GM18499 (cell line): ENCODE data around the gene RAB9B.
"Not testable (repeated sequence)": the region's sequence is repeated elsewhere in the genome, so short reads cannot be mapped to it uniquely, and the experiment has no call there.

ENCODE experiments used
- ATAC-seq: cut with Tn5 transposase; IDR thresholded peaks from one replicate; pipeline ENCODE4 v1.9.1; 2021; ENCODE audit warnings: moderate number of reproducible peaks; ENCODE audit not compliant: insufficient read depth, unreplicated experiment

The RAB9B gene

DNA sequence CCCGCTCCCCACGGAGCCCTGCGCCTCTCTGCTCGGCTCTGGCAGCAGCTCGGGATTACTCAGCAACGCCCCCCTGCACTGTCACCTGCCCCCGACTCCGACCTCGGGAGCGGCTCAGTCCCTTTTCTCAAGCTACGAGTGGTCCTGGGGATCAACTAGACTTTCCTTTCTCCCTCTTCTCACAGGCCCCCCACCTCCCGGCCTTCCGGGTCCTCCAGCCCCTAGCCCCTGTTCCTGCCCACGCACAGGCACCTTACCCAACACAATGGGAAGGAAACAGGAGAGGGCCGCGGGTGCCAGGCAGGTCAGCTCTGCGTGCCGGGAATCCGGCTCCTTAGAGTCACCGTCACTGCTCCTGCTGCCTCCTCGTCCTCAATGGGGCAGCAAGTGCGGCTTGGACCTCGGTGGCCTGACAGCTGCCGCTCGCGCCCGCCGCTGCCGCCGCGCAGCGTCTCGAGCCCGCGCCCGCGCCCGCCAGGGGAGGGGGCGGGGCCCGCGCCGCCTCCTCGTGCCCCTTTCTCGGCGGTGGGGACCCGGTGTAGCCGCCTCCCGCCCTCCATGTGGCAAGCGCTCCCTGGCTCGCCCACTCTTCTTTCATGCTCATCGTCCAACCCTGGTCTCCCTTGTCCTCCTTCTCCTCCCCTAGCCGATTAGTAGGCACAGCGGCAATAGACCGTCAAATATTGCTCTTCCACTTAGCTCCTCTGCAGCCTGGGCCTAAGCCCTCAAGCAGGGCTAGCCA is at the start of gene RAB9B:
Gene RAB9B, minus strand, starts transcription at position 455 of the 742 bp plus-strand sequence. CDS start 6,473 bp downstream, outside the sequence.
- ATAC-seq, result no peak

DNA sequence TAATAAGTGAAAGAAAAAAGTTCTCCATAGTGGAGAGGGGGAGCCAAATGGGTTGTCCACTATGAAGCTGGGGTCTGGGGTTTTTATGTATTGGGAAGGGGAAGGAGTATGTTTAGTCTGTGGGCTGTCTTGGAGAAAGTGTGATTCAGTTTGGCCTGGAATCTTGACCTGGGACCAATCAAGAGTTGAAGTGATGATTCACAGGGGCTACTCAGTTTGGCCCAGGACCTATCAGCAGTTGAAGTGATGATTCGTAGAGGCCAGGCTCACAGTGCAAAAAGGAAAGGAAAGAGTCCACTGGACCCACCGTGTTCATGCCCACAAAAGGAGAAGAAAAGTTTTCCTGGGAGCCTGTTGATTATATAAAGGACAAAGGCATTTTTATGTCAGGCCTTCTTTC is 47.3 kb upstream of the RAB9B start:
- no peak for ATAC-seq

DNA sequence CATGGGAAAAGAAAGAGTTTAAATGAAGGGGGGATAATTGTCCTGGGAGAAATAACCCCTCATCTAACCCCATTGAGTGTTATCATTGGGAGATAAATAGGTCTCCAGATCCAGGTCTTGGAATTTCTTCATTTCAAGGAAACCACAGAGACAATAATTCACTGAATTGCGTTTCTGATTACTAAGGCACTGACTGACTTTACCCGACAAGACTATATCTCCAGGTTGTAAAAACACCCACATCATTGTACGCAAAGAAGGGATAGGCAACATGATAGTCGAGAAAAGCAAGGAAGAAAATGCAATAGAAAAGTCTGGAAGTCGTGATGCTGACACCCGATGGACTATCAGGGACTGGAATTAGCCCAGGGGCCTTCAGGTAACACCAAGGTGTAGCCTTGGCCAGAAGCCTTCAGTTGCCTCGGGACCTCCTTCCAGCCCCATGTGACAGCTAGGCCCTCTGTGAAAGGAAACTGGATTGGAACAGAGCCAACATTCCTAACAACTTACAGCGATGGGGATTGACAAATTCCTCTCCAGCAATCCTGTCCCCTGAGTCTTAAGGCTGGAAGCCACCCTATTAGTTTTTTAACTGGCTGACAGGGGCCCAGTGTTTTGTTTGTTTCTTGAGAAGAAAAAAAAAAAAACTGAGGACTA is 46.5 kb upstream of the RAB9B start:
- no peak for ATAC-seq

DNA sequence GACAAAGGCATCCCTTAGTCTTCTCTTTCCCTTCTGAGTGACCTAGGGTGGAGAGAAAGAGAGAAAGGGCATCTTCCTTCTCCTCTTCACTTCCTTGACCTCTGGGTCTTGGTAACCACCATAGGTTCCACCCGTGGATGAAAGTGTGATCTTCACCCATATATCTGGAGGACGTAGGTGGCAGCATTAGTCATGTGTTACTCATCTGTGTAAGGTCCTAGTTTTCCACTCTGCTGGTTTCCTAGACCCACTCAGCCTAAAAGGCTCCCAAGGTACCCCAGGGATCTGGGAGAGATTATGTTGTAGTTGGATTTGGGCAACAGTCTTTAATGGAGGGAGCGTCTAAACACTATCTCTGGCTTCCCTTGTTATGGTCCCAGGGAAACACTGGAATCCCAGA is 45.5 kb upstream of the RAB9B start:
- no peak for ATAC-seq

GRCh38 chrX:103864886-103865534 is 33.0 kb upstream of the RAB9B start:
- no peak for ATAC-seq

DNA sequence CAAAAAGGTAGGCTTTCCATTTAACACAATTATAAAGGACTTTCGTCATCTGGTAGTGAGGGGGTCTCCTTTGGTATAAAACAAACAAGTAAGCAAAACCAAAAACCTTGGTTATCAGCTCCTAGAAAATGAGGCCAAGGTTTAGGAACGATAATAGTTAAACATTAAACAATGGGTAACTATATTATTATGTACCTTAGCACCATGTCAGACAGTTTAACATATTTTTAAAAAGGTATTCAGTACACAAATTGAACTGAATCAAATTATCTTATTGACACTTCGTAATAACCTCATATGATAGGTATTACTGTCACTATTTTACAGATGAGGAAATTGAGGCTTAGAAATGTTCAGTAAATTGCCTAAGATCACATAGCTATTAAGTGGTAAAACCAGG is 32.1 kb upstream of the RAB9B start:
- ATAC-seq, result no peak

GRCh38 chrX:103861200-103861599 is 29.1 kb upstream of the RAB9B start:
- ATAC-seq, result no peak

DNA sequence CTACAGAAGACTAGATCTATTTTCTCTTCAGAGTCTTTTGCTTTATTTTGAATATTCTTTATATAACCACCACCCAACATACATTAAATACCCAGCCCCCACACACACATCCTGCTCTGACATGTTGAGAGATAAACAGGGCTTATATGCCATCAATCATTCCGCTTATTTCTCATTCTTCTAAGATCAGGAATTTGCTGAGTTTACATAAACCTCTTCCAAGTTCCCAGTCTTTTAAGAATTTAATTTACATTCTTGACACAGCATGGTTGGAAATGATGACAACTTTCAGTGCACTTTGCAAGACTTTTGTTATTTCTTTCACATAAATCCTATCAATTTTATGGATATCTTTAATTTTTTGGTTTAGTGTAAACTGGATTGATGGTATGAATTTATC is 17.5 kb upstream of the RAB9B start:
- ATAC-seq, result no peak

DNA sequence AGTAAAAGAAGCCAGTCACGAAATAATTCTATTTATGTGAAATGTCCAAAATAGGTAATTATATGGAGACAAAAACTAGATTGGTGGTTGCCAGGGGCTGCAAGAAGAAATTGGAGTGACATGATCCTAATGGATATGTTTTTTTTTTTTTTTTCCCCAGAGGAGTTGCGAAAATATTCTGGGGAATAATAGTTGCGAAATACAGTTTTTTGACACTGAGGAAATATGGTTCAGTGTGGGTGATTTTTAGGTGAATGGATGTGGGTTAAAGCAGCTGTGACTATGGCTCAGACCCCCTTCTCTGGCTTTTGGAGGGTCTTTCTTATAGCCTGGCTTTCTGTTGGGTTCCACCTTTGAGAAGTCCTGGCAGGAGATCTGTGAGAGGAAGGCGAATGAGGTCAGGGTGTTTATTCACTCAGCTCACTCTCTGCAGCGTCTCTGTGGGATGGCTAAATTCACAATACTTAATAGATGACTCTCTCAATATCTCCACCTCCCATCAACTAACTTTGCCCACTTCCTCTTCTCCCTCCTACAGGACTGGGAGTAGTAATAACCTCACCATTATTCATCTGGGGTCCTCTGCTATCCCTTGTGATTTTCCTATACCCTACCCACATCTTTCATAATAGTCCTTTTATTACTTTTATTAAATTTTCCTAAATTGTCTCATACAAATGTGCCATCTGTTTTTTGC is 15.3 kb upstream of the RAB9B start:
- no peak for ATAC-seq

DNA sequence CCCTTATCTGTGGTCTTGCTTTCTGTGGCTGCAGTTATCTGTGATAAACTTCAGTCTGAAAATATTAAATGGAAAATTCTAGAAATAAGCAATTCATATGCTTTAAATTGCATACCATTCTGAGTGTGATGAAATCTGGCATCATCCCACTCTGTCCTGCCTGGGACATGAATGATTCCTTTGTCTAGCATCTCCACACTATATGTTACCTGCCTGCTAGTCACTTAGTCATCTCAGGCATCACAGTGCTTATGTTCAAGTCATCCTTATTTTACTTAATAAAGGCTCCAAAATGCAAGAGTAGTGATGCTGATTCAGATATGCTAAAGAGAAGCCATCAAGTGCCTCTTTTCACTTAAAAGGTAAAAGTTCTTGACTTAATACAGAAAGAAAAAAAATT is 14.3 kb upstream of the RAB9B start:
- no peak for ATAC-seq

- ATAC-seq, result no peak
Measured at GRCh38 chrX:103845165-103845653, 13.2 kb upstream of the RAB9B start.

- no peak for ATAC-seq
Measured at GRCh38 chrX:103839404-103839803, 7.3 kb upstream of the RAB9B start.

DNA sequence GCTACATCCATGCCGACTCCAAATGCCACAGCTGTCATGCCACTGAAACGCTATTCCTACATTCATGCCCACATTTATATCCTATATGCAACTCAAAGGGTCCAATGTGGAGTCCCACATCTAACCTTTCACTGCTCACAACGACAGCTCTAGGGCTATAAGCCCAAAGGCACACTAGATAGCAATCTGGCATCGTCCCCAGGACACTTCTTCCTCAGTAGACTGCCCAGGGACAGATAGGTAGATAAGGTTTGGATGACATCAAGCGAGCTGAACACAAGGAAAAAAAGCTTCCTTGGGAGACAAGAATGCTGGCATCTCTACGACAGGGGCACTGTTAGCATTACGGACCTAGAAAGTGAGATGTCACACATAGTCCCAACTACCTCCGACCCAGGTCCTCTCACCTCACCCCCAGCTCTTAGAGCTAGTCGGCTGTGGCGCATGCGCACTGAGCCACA is 685 bp downstream of the RAB9B start:
- ATAC-seq, result no peak

- no peak for ATAC-seq
Measured at GRCh38 chrX:103830848-103831247, 1.2 kb downstream of the RAB9B start.

- no peak for ATAC-seq
Measured at GRCh38 chrX:103828529-103828928, 3.5 kb downstream of the RAB9B start.

- no peak for ATAC-seq
Measured at GRCh38 chrX:103825881-103826280, 6.2 kb downstream of the RAB9B start.

- ATAC-seq, result no peak
Measured at GRCh38 chrX:103823591-103823990, 8.5 kb downstream of the RAB9B start.

DNA sequence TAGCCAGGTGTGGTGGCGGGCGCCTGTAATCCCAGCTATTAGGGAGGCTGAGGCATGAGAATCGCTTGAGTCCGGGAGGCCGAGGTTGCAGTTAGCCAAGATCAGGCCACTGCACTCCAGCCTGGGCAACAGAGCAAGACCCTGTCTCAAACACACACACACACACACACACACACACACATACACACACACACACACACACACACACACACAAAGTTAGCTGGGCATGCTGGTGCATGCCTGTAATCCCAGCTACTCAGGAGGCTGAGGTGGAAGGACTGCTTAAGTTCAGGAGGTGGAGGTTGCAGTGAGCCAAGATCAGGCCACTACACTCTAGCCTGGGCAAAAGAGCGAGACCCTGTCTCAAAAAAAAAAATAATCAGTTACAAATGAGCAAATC is 11.3 kb downstream of the RAB9B start:
- not testable (repeated sequence) for ATAC-seq

DNA sequence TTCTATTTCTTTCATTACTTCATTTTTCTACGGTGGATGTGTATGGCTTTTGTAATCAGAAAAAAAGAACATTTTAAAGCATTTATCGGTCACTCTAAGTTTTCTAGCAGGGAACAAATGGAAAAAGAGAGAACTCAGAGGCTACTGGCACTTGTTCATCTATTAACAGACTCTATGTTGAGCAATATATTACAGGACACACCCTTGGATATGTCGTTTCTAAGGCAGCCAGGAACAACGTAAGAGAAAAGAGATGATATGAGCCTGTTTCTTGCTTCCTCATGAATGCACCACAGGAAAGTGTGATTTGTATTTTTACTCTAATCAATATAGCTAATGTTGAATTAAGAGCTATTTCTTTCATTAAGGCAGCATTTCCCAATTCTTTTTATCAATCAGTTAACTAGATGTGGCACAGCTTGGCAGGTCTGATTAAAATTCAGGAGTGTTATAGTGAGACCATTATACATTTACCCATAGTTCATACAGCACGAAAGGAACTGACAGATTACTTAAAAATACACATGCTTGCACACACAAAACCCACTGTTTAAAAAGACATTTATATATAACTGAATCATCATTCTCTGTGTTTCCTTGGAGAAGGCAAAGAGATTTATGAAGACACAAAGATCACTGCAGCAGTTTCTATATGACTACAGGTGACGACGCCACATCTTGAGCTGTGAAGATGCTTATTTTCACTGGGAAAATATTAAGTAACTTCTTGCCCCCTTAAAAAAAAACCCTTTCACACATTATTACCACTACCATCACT is 13.0 kb downstream of the RAB9B start:
- ATAC-seq, result no peak

GRCh38 chrX:103817502-103817901 is 14.6 kb downstream of the RAB9B start:
- no peak for ATAC-seq
